GM18907 (cell line): Measurements from ENCODE around the gene SUFU.
A peak's percentile ranks its signal among the peaks of the same experiment; 100 is the strongest.

Experiments
- ATAC-seq: cut with Tn5 transposase; IDR thresholded peaks from one replicate; pipeline ENCODE4 v1.9.1; 2021; ENCODE audit warnings: mild to moderate bottlenecking, moderate library complexity; ENCODE audit not compliant: unreplicated experiment

Gene SUFU

GRCh38 chr10:102631525-102632393, 128.0 kb downstream of the SUFU start:
- no peak for ATAC-seq

- ATAC-seq: no peak
Observed at GRCh38 chr10:102632394-102633111, 128.8 kb downstream of the SUFU start.

- no peak for ATAC-seq
Observed at GRCh38 chr10:102633287-102633686, 129.5 kb downstream of the SUFU start.

GRCh38 chr10:102633848-102634247, 130.1 kb downstream of the SUFU start:
- no peak for ATAC-seq

- no peak for ATAC-seq
Observed at GRCh38 chr10:102634686-102635085, 130.9 kb downstream of the SUFU start.

GRCh38 chr10:102635377-102635776, 131.6 kb downstream of the SUFU start:
- ATAC-seq: no peak

GRCh38 chr10:102639537-102639936, 135.8 kb downstream of the SUFU start:
- no peak for ATAC-seq

- ATAC-seq: no peak
Observed at GRCh38 chr10:102641402-102641801, 137.6 kb downstream of the SUFU start.

- ATAC-seq: peak; percentile 45
Observed at GRCh38 chr10:102641880-102642735, 138.3 kb downstream of the SUFU start.

DNA sequence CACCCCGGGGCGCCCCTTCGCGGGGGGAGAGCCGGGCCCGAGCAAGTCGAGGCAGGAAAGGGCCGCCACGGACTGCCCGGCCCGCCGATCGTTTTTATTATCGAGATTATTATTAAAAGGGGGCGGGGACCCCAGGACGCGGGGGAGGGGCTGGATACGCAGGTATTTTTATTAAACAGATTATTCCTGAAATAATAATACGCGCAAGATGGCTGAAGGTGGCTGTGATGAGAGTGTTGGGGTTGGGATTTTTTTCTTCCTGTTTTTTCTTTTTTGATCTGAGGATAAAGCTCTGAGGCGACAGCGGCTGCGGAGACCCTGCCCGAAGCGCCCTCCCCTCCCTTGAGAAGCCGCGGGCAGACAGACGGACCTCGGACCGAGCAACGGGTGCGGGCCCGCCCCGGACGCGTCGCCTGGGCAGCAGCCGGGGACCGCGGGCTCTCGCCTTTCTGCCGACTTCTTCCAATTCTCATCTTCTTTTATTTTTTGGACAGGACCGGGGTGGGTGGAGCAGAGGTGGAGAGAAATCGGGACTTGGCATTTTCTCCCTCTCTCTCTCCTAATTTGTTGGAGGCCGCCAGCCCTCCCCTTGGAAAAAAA, 139.1 kb downstream of the SUFU start:
- no peak for ATAC-seq

- ATAC-seq: no peak
Observed at GRCh38 chr10:102643336-102644065, 139.7 kb downstream of the SUFU start.

DNA sequence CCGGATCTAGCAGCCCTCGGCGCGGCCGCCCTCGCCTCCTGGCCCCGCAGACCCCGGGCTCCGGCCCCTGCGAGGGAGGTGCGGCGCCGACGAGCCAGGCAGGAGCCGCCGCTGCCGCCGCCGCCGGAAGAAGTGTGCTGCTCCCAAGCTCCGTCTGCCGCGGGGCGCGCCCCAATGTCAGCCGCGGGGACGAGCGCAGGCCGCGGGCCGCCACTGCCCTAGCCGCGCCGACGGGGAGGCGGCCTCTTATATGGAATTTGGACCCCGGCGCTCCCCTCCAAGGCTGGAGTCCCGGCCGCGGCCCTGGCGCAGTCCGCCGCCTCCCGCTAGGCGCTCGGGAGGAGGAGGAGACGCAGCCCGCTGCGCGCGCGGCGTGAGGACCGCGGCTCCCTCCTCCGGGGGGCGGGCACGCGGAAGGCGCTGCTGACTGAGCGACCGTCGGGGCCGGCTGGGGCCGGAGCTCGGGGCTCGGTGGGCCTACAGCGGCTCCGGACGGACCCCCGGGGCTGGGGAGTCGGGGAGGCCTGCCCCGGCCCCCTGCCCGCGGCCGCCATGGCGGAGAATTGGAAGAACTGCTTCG, 140.4 kb downstream of the SUFU start, which contains the start of gene TRIM8:
TRIM8 (plus strand) TSS at position 414 of the 580 bp plus-strand sequence; CDS start at position 553, 139 bp downstream.
- no peak for ATAC-seq

- no peak for ATAC-seq
Observed at GRCh38 chr10:102644646-102645387, 141.0 kb downstream of the SUFU start.

DNA sequence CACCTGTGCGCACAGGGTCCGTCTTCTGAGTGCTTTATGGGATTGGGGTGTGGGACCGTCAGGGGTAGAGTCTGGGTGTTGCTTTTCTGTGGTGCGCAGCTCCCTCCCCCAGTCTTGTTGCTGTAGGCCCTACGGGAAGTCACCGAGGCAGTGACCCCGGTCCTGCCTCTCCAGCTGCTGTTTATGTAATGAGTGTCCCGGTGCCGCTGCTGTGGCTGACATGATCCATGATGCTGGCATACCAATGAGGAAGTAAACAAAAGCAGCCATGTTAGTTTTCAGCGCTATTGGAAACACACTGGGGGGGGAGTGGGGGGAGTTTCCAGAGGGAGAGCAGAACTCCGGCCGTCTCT, 141.6 kb downstream of the SUFU start:
- ATAC-seq: no peak

DNA sequence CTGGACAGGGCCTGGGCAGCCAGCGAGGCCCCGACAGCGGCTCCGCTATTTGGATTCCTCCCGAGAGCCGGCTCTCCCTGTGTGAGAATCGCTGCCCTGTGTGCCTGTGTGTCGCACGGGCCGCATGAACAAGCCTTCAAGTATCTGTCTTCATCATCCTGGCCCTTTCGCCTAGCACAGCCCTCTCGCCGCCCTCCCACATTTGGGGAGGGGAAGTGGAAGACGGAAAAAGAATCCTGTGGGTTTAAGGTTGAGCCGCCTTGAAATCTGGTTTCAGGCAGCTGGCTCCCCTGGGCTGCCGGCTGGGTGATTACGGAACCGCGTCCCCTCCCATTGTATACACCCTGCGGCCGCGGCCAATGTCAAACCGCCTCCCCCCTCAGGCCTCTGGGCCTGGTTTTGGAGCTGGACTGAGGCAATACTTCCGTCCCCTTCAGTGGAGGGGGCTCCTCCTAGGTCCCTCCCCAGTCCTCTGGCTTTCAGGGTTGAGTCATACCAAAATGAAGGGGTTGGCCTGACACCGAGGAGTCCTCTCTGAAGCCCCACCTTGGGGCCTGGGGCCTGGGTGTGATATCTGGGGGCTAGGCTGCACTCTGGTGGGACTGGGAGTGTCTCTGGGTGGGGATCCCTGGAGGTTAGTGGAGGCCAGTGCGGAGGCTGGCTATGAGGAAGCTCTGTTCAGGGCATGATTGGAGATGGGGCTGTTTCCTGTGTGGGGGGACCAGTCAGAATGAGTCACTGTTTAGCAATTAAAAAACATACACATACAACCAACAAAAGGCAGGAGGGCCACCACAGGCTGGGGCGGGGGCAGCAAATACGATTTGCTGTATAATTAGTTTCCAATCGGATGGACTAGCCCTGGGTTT, 142.2 kb downstream of the SUFU start:
- peak; percentile 39 for ATAC-seq

DNA sequence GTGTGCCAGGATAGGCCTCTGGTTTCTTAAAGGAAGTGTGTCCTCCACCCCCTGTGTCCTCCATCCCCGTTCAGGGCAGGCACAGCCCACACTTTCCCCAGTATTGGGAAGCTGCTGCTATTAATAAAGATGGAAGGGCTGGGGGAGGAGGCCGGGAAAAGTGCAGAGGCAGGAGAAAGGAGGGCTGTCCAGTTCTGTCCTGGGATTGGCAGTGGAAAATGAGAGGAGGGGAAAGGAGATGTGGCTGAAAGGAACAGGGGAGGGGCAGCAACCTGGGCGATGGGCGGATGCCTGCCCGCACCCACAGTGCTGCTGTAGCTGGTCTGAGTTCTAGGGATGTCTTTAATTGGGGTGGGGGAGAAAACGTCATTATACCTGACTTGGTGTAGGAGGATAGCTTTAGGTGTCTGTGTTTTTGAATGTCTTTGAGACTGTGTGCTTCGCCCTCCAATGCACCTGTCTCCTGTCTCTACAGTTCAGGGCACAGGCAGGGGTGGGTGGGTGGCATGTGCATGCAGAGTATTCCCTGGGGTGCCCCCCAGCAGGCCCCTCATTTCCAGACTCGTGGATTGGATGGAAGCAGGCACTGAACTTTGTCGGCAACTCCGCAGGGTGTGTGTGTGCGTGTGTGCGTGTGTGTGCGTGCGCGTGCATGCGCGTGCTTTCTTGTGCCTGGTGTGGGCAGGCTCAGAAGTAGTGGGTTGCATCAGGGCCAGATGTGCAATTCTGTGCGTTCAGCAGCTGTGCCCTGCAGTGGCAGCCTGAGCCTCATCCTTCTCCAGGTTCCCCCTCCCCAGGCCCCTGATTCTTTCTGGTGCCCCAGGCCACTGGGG, 143.1 kb downstream of the SUFU start:
- ATAC-seq: no peak
